GM19193 (cell line): Measurements from ENCODE around the gene MORC4.

Experiments used
- POLR2A ChIP-seq: IDR thresholded peaks from 4 replicates; pipeline ENCODE4 v1.6.1; 2011; ENCODE audit not compliant: insufficient read depth, insufficient read length; ENCODE audit errors: extremely low read depth

The MORC4 gene

DNA sequence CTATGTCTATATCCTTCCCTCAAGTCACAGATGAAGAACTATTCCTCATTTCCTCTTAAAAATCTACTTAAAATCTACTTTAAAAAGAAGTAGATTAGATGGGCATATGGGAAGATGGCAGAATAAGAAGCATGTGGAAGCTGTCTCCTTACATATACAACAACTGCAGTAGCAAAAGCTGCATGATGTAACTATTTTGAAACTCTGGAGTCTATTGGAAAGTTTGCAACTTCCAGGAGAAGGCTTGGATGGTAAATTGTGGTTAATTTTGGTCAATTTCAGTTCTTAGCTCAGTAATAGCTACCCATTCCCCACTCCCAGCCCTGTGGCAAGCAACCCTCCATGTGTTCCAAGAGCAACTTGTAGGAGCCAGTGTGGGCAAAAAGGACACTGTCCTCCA lies 36.9 kb downstream of the MORC4 start:
- TF ChIP-seq POLR2A = no peak

DNA sequence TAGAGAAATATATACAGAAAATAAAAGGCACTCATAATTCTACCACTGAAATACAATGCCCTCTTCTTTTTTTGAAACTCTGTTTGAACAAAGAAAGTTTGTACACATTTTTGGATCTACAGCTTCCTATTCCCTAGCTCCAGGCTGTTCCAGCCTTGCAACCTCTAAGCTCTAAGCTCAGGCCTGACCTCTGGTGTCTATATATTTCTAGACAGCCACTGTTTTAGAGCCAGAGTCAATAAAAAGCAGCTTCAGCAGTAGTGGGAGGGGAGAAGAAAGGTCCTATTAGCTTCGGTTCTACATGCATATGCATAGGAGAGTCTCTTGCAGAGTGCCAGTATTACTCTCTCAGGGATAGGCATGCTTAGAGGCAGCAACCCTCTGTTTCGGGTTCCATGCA lies 40.1 kb downstream of the MORC4 start:
- no peak for TF ChIP-seq POLR2A

- no peak for TF ChIP-seq POLR2A
These were observed 42.2 kb downstream of the MORC4 start for GRCh38 chrX:106957856-106958255.

- TF ChIP-seq POLR2A = no peak
These were observed 44.8 kb downstream of the MORC4 start for GRCh38 chrX:106955004-106955772.

DNA sequence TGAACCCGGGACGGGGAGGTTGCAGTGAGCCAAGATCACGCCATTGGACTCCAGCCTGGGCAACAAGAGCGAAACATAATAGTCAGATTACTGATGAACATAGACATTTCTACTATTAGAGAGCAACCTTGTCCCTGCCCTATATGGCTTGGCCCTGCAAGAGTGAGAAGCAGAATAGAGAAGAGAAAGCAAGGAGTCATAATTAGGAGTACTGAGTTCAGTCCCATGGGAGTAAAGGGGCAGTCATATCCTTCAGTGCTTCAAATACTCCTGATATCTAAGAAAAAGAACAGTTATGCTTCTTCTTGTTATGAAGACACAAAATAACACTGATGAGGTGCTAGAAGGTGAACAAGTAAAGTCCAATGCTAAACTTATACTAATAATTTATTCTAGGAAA lies 46.0 kb downstream of the MORC4 start:
- no peak for TF ChIP-seq POLR2A

- TF ChIP-seq POLR2A = no peak
These were observed 47.0 kb downstream of the MORC4 start for GRCh38 chrX:106952988-106953387.

- TF ChIP-seq POLR2A = no peak
These were observed 47.5 kb downstream of the MORC4 start for GRCh38 chrX:106952538-106952937.

- TF ChIP-seq POLR2A = no peak
These were observed 47.9 kb downstream of the MORC4 start for GRCh38 chrX:106952089-106952488.

- no peak for TF ChIP-seq POLR2A
These were observed 48.8 kb downstream of the MORC4 start for GRCh38 chrX:106951230-106951629.

- TF ChIP-seq POLR2A = no peak
These were observed 49.6 kb downstream of the MORC4 start for GRCh38 chrX:106950381-106950780.

- no peak for TF ChIP-seq POLR2A
These were observed 50.6 kb downstream of the MORC4 start for GRCh38 chrX:106949366-106949765.

GRCh38 chrX:106948641-106949040 lies 51.4 kb downstream of the MORC4 start:
- no peak for TF ChIP-seq POLR2A

GRCh38 chrX:106946464-106946863 lies 53.5 kb downstream of the MORC4 start:
- no peak for TF ChIP-seq POLR2A

DNA sequence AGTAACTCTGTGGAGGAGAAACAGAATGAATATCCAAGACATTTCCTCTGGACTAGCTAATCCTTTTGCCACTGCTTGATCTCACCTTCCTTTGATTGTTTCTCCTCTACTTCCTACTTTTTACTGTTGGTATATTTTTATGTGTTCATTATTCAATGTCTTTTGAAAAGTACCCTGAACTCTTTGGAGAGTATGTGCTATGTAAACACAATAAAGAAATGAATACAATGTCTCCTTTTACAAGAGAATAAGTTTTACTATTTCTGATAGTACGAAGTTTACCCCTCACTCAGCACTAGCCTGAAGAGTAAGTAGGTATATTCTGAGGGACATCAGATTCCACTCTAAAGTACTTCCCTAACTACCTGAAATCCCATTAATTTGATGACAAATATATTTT lies 59.9 kb downstream of the MORC4 start:
- TF ChIP-seq POLR2A = no peak

- no peak for TF ChIP-seq POLR2A
These were observed 60.4 kb downstream of the MORC4 start for GRCh38 chrX:106939566-106939965.

DNA sequence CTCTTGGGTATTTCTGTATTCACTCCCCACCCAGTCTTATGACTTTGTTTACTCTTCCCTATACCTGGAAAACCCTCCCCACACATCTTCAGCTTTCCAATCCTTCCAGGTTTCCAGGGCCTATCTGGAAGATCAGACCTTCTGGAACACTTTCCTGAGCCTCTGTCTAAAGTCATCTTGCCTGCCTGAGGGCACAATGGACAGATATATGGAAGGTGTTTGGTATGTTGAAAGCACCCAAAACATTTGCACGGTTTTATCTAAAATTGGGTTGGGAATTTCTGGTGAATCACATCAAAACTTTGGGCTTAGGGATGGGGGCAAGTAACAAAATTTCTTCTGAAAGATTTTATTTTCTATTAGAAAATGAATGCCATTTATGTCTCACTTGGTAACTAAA lies 63.8 kb downstream of the MORC4 start:
- TF ChIP-seq POLR2A = no peak

GRCh38 chrX:106935175-106935574 lies 64.8 kb downstream of the MORC4 start:
- TF ChIP-seq POLR2A = no peak
